Measurements from ENCODE around the gene CHRNE.

Gene CHRNE

DNA sequence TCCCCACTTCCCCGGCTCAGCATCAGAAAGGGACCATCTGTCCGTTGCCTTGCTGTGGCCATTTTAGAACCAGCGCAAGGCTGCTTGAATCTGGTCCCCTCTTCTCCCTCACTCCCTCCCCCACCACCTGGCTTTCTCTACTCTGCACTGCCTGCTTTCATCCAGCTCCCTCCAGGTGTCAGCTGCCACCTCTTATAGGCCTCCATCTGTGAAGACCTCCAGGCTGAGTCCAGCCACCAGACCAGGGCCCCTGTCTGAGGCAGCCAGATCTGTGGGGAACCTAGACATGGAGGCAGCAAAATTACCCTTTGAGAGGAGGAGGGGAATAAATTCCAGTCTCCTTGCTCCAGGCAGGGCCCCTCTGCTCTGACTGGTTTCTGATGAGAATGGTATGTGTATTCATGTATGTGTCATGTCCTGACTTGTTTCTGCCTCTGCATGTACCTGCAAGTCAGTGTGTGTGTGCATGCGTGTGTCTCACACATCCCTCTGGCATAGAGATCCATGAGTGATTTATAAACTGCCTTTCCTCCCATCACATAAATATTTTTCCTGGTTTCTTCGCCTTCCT lies 48.7 kb downstream of the CHRNE start:
- no peak for DNase-seq (ENCODE audit: low spot score)

- DNase-seq (ENCODE audit: low spot score), result no peak
Observed at GRCh38 chr17:4853208-4853671, 49.7 kb downstream of the CHRNE start.

DNA sequence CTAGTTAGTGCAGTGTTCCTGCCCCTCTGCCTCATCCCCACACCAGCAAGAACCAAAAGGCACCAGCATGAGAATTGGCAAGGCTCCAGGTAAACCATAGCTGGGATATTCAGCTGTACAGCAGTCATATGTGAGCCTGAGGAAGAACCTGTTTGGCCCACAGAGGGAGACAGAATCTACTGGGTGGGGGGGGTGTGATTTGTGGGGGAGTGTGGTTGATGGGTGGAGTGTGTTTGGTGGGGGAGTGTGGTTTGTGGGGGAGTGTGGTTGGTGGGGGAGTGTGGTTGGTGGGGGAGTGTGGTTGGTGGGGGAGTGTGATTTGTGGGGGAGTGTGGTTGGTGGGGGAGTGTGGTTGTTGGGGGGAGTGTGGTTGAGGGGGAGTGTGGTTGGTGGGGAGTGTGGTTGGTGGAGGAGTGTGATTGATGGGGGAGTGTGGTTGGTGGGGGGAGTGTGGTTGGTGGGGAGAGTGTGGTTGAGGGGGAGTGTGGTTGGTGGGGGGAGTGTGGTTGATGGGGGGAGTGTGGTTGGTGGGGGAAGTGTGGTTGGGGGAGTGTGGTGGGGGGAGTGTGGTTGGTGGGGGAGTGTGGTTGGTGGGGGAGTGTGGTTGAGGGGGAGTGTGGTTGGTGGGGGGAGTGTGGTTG lies 50.2 kb downstream of the CHRNE start:
- DNase-seq (ENCODE audit: low spot score), result no peak

DNA sequence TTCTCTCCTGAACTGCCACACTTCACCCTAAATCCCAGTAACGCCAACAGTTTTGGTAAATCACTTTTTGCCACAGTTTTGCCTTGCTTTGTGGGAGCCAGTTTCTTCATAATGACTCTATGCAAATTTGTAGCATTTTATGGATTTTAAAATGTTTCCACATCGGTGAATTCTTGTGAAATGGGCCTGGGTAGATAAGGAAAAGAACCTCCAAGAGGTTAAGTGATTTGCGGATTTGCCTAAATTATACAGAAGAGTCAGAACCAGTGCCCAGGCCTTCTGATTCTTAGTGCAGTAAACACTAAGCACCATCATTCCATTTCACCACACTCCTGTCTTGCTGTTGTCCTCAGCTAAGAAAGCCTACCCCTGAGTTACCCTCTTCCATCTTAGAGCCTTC lies 51.8 kb downstream of the CHRNE start:
- DNase-seq (ENCODE audit: low spot score), result no peak

DNA sequence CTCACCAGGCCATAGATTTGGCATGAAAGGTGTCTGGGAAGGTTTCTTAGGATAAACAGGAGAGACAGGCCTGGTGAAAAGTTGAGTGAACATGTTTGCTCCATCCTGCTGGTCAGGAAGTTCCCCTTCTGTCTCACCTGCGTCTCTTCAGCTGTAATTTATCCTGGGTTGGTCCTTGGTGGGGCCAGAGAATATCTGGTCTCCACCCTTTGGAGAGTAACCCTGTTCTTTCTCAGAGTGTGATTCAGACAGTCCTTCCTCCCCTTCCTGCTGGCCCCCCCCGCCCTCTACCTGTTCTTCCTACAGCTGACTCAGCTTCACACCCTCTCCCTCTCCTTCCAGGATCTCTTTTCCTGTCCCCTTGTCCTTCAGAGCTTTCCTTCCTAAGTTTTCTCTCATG lies 52.7 kb downstream of the CHRNE start:
- DNase-seq (ENCODE audit: low spot score), result no peak

DNA sequence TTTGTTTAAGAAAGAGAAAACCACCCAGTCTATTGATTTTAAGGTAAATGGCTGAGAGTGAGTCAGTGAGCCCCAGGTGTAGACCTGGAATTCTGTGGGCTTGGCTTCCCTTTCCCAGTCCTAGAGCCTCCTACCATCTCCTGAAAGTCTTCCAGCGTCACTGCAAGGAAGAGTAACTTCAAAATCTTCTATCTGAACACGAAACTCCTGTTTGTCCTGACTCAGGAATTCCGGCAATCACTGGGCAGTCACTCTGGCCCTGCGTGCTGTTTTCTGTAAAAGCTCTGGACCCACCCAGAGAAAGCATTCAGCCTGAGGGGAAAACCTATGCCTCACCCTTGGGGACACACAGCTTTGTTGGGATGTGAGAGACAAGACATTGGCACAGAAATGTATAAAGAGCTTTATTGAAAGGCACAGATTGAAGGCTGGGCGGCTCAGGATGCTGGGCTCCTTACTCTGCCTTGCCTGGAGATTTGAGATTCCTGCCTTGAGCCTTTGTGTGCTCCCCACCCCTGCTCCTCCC lies 53.8 kb downstream of the CHRNE start:
- no peak for DNase-seq (ENCODE audit: low spot score)
